D721Med (cell line): ENCODE results near the gene ACY1.
A peak's percentile ranks its signal among the peaks of the same experiment; 100 is the strongest.

Experiments
- DNase-seq: peaks from one replicate; pipeline ENCODE4 v3.0.0; 2011; ENCODE audit warnings: low spot score; ENCODE audit not compliant: insufficient read length
- FAIRE-seq: peaks from 2 replicates; lab custom pipeline; 2011; peaks lifted over from hg19 to GRCh38; lab: Jason Lieb, UNC
- CTCF ChIP-seq: IDR thresholded peaks from 2 replicates; pipeline ENCODE4 v1.5.1; 2012; ENCODE audit warnings: mild to moderate bottlenecking, control low read depth; ENCODE audit not compliant: insufficient read depth; ENCODE audit errors: missing control alignments

ACY1 gene

GRCh38 chr3:52018319-52019000 lies 35.1 kb downstream of the ACY1 start:
- DNase-seq = no peak
- FAIRE-seq = no peak
- no peak for TF ChIP-seq CTCF

- FAIRE-seq (no peak), DNase-seq (no peak)
- TF ChIP-seq CTCF = no peak
Observed at GRCh38 chr3:52019352-52020080, 36.2 kb downstream of the ACY1 start.

- TF ChIP-seq CTCF = no peak
- no peak for DNase-seq
- no peak for FAIRE-seq
Observed at GRCh38 chr3:52020796-52021195, 37.5 kb downstream of the ACY1 start.

- DNase-seq (peak; percentile 90), FAIRE-seq (no peak)
- no peak for TF ChIP-seq CTCF
Observed at GRCh38 chr3:52021489-52022268, 38.3 kb downstream of the ACY1 start.

- TF ChIP-seq CTCF = no peak
- DNase-seq (no peak), FAIRE-seq (no peak)
Observed at GRCh38 chr3:52022323-52023100, 39.2 kb downstream of the ACY1 start.

GRCh38 chr3:52023101-52023770 lies 39.9 kb downstream of the ACY1 start:
- TF ChIP-seq CTCF = no peak
- no peak for DNase-seq
- no peak for FAIRE-seq
